H1 (cell line): ENCODE measurements around the gene COL5A1. TPM values are rescaled to one million over a fixed set of nuclear protein-coding genes. Genes with fewer than 3 reads are reported as not detected.
A peak's percentile ranks its signal among the peaks of the same experiment; 100 is the strongest.

Source experiments
- BACH1 ChIP-seq: IDR thresholded peaks from 2 replicates; pipeline ENCODE4 v1.6.1; 2012; ENCODE audit warnings: low read length, improper control_type of control experiment
- BRCA1 ChIP-seq: IDR thresholded peaks from 2 replicates; pipeline ENCODE4 v1.6.1; 2012; ENCODE audit warnings: low read depth, low read length, improper control_type of control experiment
- CHD7 ChIP-seq: fragments of 300-600 bp; sonication (generic); IDR thresholded peaks from 2 replicates; pipeline ENCODE4 v1.7.1; 2012; ENCODE audit warnings: low read length, moderate library complexity, mild to moderate bottlenecking, inconsistent platforms; ENCODE audit not compliant: insufficient replicate concordance
- CREB1 ChIP-seq: IDR thresholded peaks from 2 replicates; pipeline ENCODE4 v1.6.1; 2012; ENCODE audit warnings: inconsistent platforms
- GTF2F1 ChIP-seq: IDR thresholded peaks from 2 replicates; pipeline ENCODE4 v1.6.1; 2012; ENCODE audit warnings: low read depth, low read length, improper control_type of control experiment, borderline replicate concordance
- HDAC2 ChIP-seq, 2 experiments: fragments of 300-600 bp in 1 of 2; sonication (generic) in 1 of 2; IDR thresholded peaks; 2 replicates each; pipeline ENCODE4 v1.6.1; 2011 to 2012; ENCODE audit warnings: low read depth in 2 of 2, low read length in 2 of 2, mild to moderate bottlenecking in 2 of 2, moderate library complexity in 2 of 2, borderline replicate concordance in 1 of 2, inconsistent platforms in 1 of 2
- NRF1 ChIP-seq: IDR thresholded peaks from 2 replicates; pipeline ENCODE4 v1.6.1; 2011; ENCODE audit warnings: mild to moderate bottlenecking, low read depth, low read length, improper control_type of control experiment
- POU5F1 ChIP-seq: IDR thresholded peaks from 2 replicates; pipeline ENCODE4 v1.6.1; 2011; ENCODE audit warnings: low read depth, mild to moderate bottlenecking, low read length, moderate library complexity
- RAD21 ChIP-seq, 2 experiments: IDR thresholded peaks in 1 of 2; conservative IDR thresholded peaks in 1 of 2; 2 replicates each; pipeline ENCODE4 v1.6.1; 2011; ENCODE audit warnings: low read depth in 2 of 2, low read length in 2 of 2, improper control_type of control experiment in 1 of 2, inconsistent platforms in 1 of 2, mild to moderate bottlenecking in 1 of 2, moderate library complexity in 1 of 2
- RNF2 ChIP-seq: fragments of 200-900, 300-1000 bp; sonication (generic); IDR thresholded peaks from 2 replicates; pipeline ENCODE4 v1.7.1; 2016; ENCODE audit warnings: borderline replicate concordance, low read depth, mild to moderate bottlenecking, antibody characterized with exemption, low read length; ENCODE audit not compliant: poor library complexity, severe bottlenecking; ENCODE audit errors: missing control alignments
- SRF ChIP-seq: IDR thresholded peaks from 2 replicates; pipeline ENCODE4 v1.6.1; 2011; ENCODE audit warnings: mild to moderate bottlenecking, low read depth, low read length, moderate library complexity
- polyA plus RNA-seq, 7 experiments: library from polyadenylated mRNA; depleted of rRNA in 3 of 7; stranded (reverse) in 5 of 7; unstranded in 2 of 7; fragments of >200 nt in 5 of 7; fragments of 200-250 nt in 2 of 7; gene quantifications; 1 replicate in 5 of 7; 2 replicates in 1 of 7; 4 replicates in 1 of 7; pipeline versions ENCODE4 v1.2.1 to v1.2.3, GENCODE V29; 2011 to 2013; ENCODE audit warnings: missing spikeins in 2 of 7, mixed read lengths in 2 of 7
- total RNA-seq: library from RNA; stranded (reverse); fragmentation: NEBNext Ultra II Directional; extraction: Animal tissue kit (Norgen Biotek cat#: 25700); gene quantifications from 2 replicates; pipeline ENCODE4 v1.2.1, GENCODE V29; 2021

Gene COL5A1
- total and polyA plus RNA-seq, 2 of the 8 experiments (the other 6 are each of a cell fraction or from before 2014, with no cell fraction given), result 3.8 to 12.0 TPM

GRCh38 chr9:134778841-134779411 is 137.3 kb downstream of the COL5A1 start (continued):
- TF ChIP-seq RAD21 (IDR thresholded peaks at IDR 0.05 in 1 of 2, conservative IDR thresholded peaks at IDR 0.05 in 1 of 2; ENCODE audit: low read depth in 2 of 2, low read length in 2 of 2) (peak; percentile 83 to 89), SRF (no peak), CHD7 (no peak), BRCA1 (no peak), POU5F1 (no peak), RNF2 (no peak), NRF1 (no peak), HDAC2 (IDR thresholded peaks at IDR 0.05; ENCODE audit: borderline replicate concordance in 1 of 2, low read depth in 2 of 2, low read length in 2 of 2) (no peak), CREB1 (no peak), GTF2F1 (no peak), BACH1 (no peak)
